Tibial nerve (tissue), 4 donors: Measurements from ENCODE around the gene EXOC4. TPM values are rescaled to one million over a fixed set of nuclear protein-coding genes. Genes with fewer than 3 reads are reported as not detected.
"Not testable (repeated sequence)": the region's sequence is repeated elsewhere in the genome, so short reads cannot be mapped to it uniquely, and the experiment has no call there.

Experiments used
- DNase-seq, 2 donors: peaks; one replicate each; pipeline ENCODE4 v3.0.0-alpha.2; 2019; ENCODE audit warnings: low spot score in 2 of 2
- H3K27ac ChIP-seq, 4 donors: fragments of 200-600 bp; sonication (generic) in 3 of 4; one replicate each; pipeline ENCODE4 v1.5.1; 2017 to 2019; ENCODE audit warnings: mild to moderate bottlenecking in 1 of 4
- H3K27me3 ChIP-seq, 2 donors: fragments of 200-600 bp; sonication (generic) in 1 of 2; one replicate each; pipeline versions ENCODE4 v1.5.1 to v1.6.0; 2017 to 2019
- H3K36me3 ChIP-seq, 3 donors: fragments of 200-600 bp; sonication (generic); one replicate each; pipeline ENCODE4 v1.5.1; 2018 to 2019
- H3K4me1 ChIP-seq, 4 donors: fragments of 200-600 bp; sonication (generic) in 3 of 4; one replicate each; pipeline ENCODE4 v1.5.1; 2017 to 2019
- H3K4me3 ChIP-seq, 4 donors: fragments of 200-600 bp; sonication (generic) in 3 of 4; one replicate each; pipeline ENCODE4 v1.5.1; 2017 to 2019; ENCODE audit warnings: mild to moderate bottlenecking in 1 of 4, moderate library complexity in 1 of 4
- H3K9me3 ChIP-seq, 4 donors: fragments of 200-600 bp; sonication (generic) in 3 of 4; one replicate each; pipeline ENCODE4 v1.5.1; 2017 to 2019
- CTCF ChIP-seq, 5 experiments: fragments of 200-600 bp in 3 of 5; fragments of 450-650 bp in 2 of 5; sonication (generic) in 3 of 5; IDR thresholded peaks; one replicate each; pipeline ENCODE4 v1.5.1; 2016 to 2019; ENCODE audit warnings: antibody characterized with exemption in 5 of 5, mild to moderate bottlenecking in 3 of 5, moderate library complexity in 2 of 5
- EP300 ChIP-seq, 2 donors: sonication (generic); formaldehyde crosslinking; IDR thresholded peaks; one replicate each; pipeline ENCODE4 v1.6.1; 2017; ENCODE audit warnings: antibody characterized with exemption in 2 of 2, mild to moderate bottlenecking in 1 of 2
- POLR2A ChIP-seq, 2 donors: fragments of 450-650 bp; IDR thresholded peaks; one replicate each; pipeline ENCODE4 v1.6.1; 2017; ENCODE audit warnings: antibody characterized with exemption in 2 of 2, mild to moderate bottlenecking in 2 of 2, moderate library complexity in 2 of 2
- WGBS, 2 donors: methylation state at CpG; one replicate each; pipeline ENCODE4 v1.1.5; 2018; 5-methylcytosine and 5-hydroxymethylcytosine counted together
- total RNA-seq, 4 donors: library from RNA; depleted of rRNA; stranded (reverse); fragments of >200 nt; gene quantifications; one replicate each; pipeline ENCODE4 v1.1.0, GENCODE V29; 2016

The EXOC4 gene
- total RNA-seq, 4 donors from 2014 or later = 70.0 to 104 (median 85.8) TPM

GRCh38 chr7:133274265-133274664 lies 21.4 kb downstream of the EXOC4 start:
- TF ChIP-seq POLR2A (IDR thresholded peaks at IDR 0.05) = no peak
- TF ChIP-seq CTCF (IDR thresholded peaks at IDR 0.05) = no peak
- TF ChIP-seq EP300 (IDR thresholded peaks at IDR 0.05) = no peak
- 94 to 100% methylated on average over 1 of the region's 1 CpG for WGBS, 2 donors
- DNase-seq = no peak

GRCh38 chr7:133275008-133275407 lies 22.1 kb downstream of the EXOC4 start:
- no peaks in the 10 kb centered on the region for H3K27me3 ChIP-seq
- WGBS, 2 donors = 93 to 95% methylated on average over 8 of the region's 8 CpGs
- no peak overlapping the region for H3K27ac ChIP-seq
- DNase-seq = no peak
- no peak for TF ChIP-seq POLR2A (IDR thresholded peaks at IDR 0.05)
- no peak for TF ChIP-seq EP300 (IDR thresholded peaks at IDR 0.05)
- no peak for TF ChIP-seq CTCF (IDR thresholded peaks at IDR 0.05)
- H3K4me3 ChIP-seq = no peak overlapping the region
- H3K36me3 ChIP-seq = peaks cover 0 to 43% (median 0%) of the 10 kb centered on the region in 3 donors
- peaks cover 0 to 8% (median 0%) of the 10 kb centered on the region in 4 donors for H3K4me1 ChIP-seq
- H3K9me3 ChIP-seq = no peaks in the 10 kb centered on the region

More at GRCh38 chr7:133274265-133274664, 21.4 kb downstream of the EXOC4 start:
- Histone ChIP-seq H3K27ac (no peak overlapping the region), H3K27me3 (no peaks in the 10 kb centered on the region), H3K9me3 (no peaks in the 10 kb centered on the region), H3K36me3 (peaks cover 0 to 39% (median 0%) of the 10 kb centered on the region in 3 donors), H3K4me1 (peaks cover 0 to 8% (median 0%) of the 10 kb centered on the region in 4 donors), H3K4me3 (no peak overlapping the region)

- Histone ChIP-seq H3K4me3 (no peak overlapping the region), H3K27me3 (no peaks in the 10 kb centered on the region), H3K36me3 (peaks cover 0 to 43% (median 0%) of the 10 kb centered on the region in 3 donors), H3K27ac (no peak overlapping the region), H3K4me1 (peaks cover 0 to 8% (median 0%) of the 10 kb centered on the region in 4 donors), H3K9me3 (no peaks in the 10 kb centered on the region)
- DNase-seq = no peak
- no peak for TF ChIP-seq POLR2A (IDR thresholded peaks at IDR 0.05)
- no peak for TF ChIP-seq EP300 (IDR thresholded peaks at IDR 0.05)
- no peak for TF ChIP-seq CTCF (IDR thresholded peaks at IDR 0.05)
- 39 to 45% methylated on average over 3 of the region's 3 CpGs for WGBS, 2 donors
Measured at GRCh38 chr7:133275446-133276095, 22.7 kb downstream of the EXOC4 start.

GRCh38 chr7:133278975-133279374 lies 26.1 kb downstream of the EXOC4 start:
- not testable (repeated sequence) for H3K9me3 ChIP-seq, H3K27me3 ChIP-seq, H3K4me1 ChIP-seq, H3K4me3 ChIP-seq, DNase-seq, H3K27ac ChIP-seq
- peaks cover 0 to 49% (median 0%) of the 10 kb centered on the region in 3 donors for H3K36me3 ChIP-seq
- WGBS, 2 donors = 97 to 98% methylated on average over 3 of the region's 3 CpGs

GRCh38 chr7:133282094-133282493 lies 29.2 kb downstream of the EXOC4 start:
- WGBS, 2 donors = 67 to 74% methylated on average over 1 of the region's 1 CpG
- TF ChIP-seq POLR2A (IDR thresholded peaks at IDR 0.05) = no peak
- TF ChIP-seq EP300 (IDR thresholded peaks at IDR 0.05) = no peak
- TF ChIP-seq CTCF (IDR thresholded peaks at IDR 0.05) = no peak

More at GRCh38 chr7:133282094-133282493, 29.2 kb downstream of the EXOC4 start:
- H3K36me3 ChIP-seq = peaks cover 0 to 32% (median 0%) of the 10 kb centered on the region in 3 donors
- no peak overlapping the region for H3K27ac ChIP-seq
- no peak for DNase-seq
- no peaks in the 10 kb centered on the region for H3K9me3 ChIP-seq
- no peak overlapping the region for H3K4me3 ChIP-seq
- H3K4me1 ChIP-seq = no peaks in the 10 kb centered on the region
- H3K27me3 ChIP-seq = no peaks in the 10 kb centered on the region
